Thyroid gland (tissue), 4 donors: Measurements from ENCODE around the gene PSMA8.

Experiments used
- POLR2A ChIP-seq, 2 donors: fragments of 450-650 bp; IDR thresholded peaks; one replicate each; pipeline ENCODE4 v1.6.1; 2017; ENCODE audit warnings: antibody characterized with exemption in 2 of 2, mild to moderate bottlenecking in 2 of 2, moderate library complexity in 1 of 2
- TF ChIP-seq, protein P1 (sequence below), 6 experiments: fragments of 200-600 bp in 3 of 6; fragments of 450-650 bp in 3 of 6; sonication (generic) in 3 of 6; IDR thresholded peaks; one replicate each; pipeline ENCODE4 v1.5.1; 2016 to 2019; ENCODE audit warnings: antibody characterized with exemption in 6 of 6, mild to moderate bottlenecking in 2 of 6, inconsistent platforms in 1 of 6, moderate library complexity in 1 of 6

DNA sequence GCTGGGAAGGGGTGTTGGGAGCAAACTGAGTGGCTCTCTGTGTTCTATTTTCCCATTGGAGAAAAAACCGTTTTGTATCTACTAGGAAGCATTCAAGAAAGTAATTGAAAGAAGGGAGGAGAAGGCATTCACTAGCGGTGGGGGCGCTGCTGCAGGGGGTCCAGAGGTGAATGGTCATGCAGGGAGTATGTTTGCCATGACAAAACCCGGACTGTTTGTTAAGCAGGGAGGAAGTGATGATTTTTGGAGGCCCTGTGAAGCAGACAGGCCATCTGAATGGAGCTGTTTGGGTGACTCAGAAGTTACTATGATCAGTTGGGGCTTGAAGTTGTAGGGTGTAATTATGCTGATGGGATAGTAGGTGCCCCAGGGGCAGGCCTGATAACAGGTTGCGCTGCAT lies 99.5 kb downstream of the PSMA8 start:
- TF ChIP-seq, protein P1, sequence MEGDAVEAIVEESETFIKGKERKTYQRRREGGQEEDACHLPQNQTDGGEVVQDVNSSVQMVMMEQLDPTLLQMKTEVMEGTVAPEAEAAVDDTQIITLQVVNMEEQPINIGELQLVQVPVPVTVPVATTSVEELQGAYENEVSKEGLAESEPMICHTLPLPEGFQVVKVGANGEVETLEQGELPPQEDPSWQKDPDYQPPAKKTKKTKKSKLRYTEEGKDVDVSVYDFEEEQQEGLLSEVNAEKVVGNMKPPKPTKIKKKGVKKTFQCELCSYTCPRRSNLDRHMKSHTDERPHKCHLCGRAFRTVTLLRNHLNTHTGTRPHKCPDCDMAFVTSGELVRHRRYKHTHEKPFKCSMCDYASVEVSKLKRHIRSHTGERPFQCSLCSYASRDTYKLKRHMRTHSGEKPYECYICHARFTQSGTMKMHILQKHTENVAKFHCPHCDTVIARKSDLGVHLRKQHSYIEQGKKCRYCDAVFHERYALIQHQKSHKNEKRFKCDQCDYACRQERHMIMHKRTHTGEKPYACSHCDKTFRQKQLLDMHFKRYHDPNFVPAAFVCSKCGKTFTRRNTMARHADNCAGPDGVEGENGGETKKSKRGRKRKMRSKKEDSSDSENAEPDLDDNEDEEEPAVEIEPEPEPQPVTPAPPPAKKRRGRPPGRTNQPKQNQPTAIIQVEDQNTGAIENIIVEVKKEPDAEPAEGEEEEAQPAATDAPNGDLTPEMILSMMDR (IDR thresholded peaks at IDR 0.05) = no peak
- TF ChIP-seq POLR2A (IDR thresholded peaks at IDR 0.05) = no peak
